Caco-2 (cell line): ENCODE measurements around the gene LRP1B. TPM values are rescaled to one million over a fixed set of nuclear protein-coding genes. Genes with fewer than 3 reads are reported as not detected.

ENCODE experiments used
- BruUV-seq: library from RNA; stranded (reverse); fragments of 400-500 nt; replicated peaks from 2 replicates; lab custom pipeline; 2021; lab: Mats Ljungman, UMichigan
- CTCF ChIA-PET: fragments of 300-600 bp; sonication (Branson Sonifier 250); formaldehyde crosslinking; loops from one replicate; lab custom pipeline; 2022; ENCODE audit warnings: antibody characterized with exemption; lab: Charles Lee
- POLR2A ChIA-PET: fragments of 300-600 bp; sonication (Branson Sonifier 250); formaldehyde crosslinking; loops from one replicate; lab custom pipeline; 2022; ENCODE audit warnings: antibody characterized with exemption; lab: Charles Lee
- DNase-seq, 2 experiments: peaks; one replicate each; pipeline versions ENCODE4 v3.0.0 to v3.0.0-alpha.2; 2020 to 2022
- H3K27me3 ChIP-seq: replicated peaks from 2 replicates; pipeline ENCODE4 v1.6.0; 2011; ENCODE audit warnings: low read length; ENCODE audit not compliant: control insufficient read depth, insufficient read depth
- H3K36me3 ChIP-seq: 2 replicates; pipeline ENCODE4 v1.5.1; 2011; ENCODE audit warnings: low read length; ENCODE audit not compliant: control insufficient read depth, insufficient read depth
- H3K4me1 ChIP-seq: fragments of 250-450 bp; sonication (Bioruptor Pico); 2 replicates; pipeline ENCODE4 v1.5.1; 2020; ENCODE audit warnings: mild to moderate bottlenecking
- H3K4me3 ChIP-seq: 2 replicates; pipeline ENCODE4 v1.5.1; 2011; ENCODE audit warnings: low read depth, mild to moderate bottlenecking, control low read depth, low read length
- H3K9me3 ChIP-seq: fragments of 250-450 bp; sonication (Bioruptor Pico); 2 replicates; pipeline ENCODE4 v1.5.1; 2020; ENCODE audit warnings: mild to moderate bottlenecking, moderate library complexity
- H3K27ac Mint-ChIP-seq: one replicate; pipeline ENCODE4 v1.8.0; 2022; ENCODE audit warnings: mixed read lengths; ENCODE audit not compliant: unreplicated experiment
- H3K27me3 Mint-ChIP-seq: one replicate; pipeline ENCODE4 v1.8.0; 2022; ENCODE audit warnings: mixed read lengths; ENCODE audit not compliant: insufficient read depth, unreplicated experiment
- H3K36me3 Mint-ChIP-seq: one replicate; pipeline ENCODE4 v1.8.0; 2022; ENCODE audit warnings: mild to moderate bottlenecking, mixed read lengths; ENCODE audit not compliant: insufficient read depth, unreplicated experiment
- H3K4me1 Mint-ChIP-seq: one replicate; pipeline ENCODE4 v1.8.0; 2022; ENCODE audit warnings: low read depth, mixed read lengths; ENCODE audit not compliant: unreplicated experiment
- H3K4me3 Mint-ChIP-seq: one replicate; pipeline ENCODE4 v1.8.0; 2022; ENCODE audit warnings: mild to moderate bottlenecking, moderate library complexity, mixed read lengths; ENCODE audit not compliant: unreplicated experiment
- H3K9me3 Mint-ChIP-seq: one replicate; pipeline ENCODE4 v1.8.0; 2022; ENCODE audit warnings: mixed read lengths; ENCODE audit not compliant: unreplicated experiment
- intact Hi-C: fragments of 100-400 bp; cut with micrococcal nuclease; formaldehyde crosslinking; loops from one replicate; pipeline ENCODE4 v1.10.0; 2022; ENCODE audit not compliant: unreplicated experiment
- total RNA-seq: library from RNA; stranded (reverse); gene quantifications from 2 replicates; pipeline ENCODE4 v1.2.3, GENCODE V29; 2022
- TF ChIP-seq, protein P1 (sequence below), 2 experiments: fragments of 200-600 bp in 1 of 2; IDR thresholded peaks; 1 replicate in 1 of 2; 2 replicates in 1 of 2; pipeline versions ENCODE4 v1.5.1 to v1.8.0; 2011 to 2022; ENCODE audit warnings: antibody characterized with exemption in 1 of 2, control low read depth in 1 of 2, inconsistent platforms in 1 of 2, low read depth in 1 of 2, low read length in 1 of 2, mild to moderate bottlenecking in 1 of 2, moderate library complexity in 1 of 2; ENCODE audit not compliant: insufficient read depth in 1 of 2, severe bottlenecking in 1 of 2, unreplicated experiment in 1 of 2

Gene LRP1B
- total RNA-seq, 1 experiment from 2014 or later: not detected

DNA sequence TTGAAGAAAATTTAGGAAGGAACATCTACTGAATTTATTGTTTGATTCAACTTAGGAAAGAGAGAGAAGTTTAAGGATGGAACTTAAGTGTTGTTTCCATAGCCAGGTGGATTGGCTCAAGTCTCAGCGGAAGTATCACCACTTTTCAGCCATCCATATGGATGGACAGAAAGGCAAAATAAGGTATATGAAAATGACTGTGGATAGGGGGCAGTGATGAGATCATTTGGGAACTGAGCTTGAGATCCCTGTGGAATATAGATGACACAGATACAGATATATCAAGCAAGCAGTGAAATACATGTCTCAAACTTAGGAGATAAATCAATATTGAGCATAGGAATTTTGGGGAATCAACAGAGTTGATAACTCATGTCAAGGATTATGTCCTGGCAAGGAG lies 1887.9 kb downstream of the LRP1B start:
- ChIA-PET CTCF (interaction anchor here (0.6 kb wide), 1 partner anchor 158 kb away, joined by 3 read pairs; no protein-coding TSS in a partner anchor), POLR2A (no interaction called here)
- no peaks in the 10 kb centered on the region for H3K9me3 ChIP-seq
- H3K4me3 Mint-ChIP-seq: no peak overlapping the region
- H3K36me3 ChIP-seq: no peaks in the 10 kb centered on the region
- H3K4me1 ChIP-seq: no peaks in the 10 kb centered on the region
- H3K27me3 Mint-ChIP-seq: peaks cover 3% of the 10 kb centered on the region
- H3K27me3 ChIP-seq: no peaks in the 10 kb centered on the region
- H3K4me3 ChIP-seq: no peak overlapping the region
- TF ChIP-seq, protein P1, sequence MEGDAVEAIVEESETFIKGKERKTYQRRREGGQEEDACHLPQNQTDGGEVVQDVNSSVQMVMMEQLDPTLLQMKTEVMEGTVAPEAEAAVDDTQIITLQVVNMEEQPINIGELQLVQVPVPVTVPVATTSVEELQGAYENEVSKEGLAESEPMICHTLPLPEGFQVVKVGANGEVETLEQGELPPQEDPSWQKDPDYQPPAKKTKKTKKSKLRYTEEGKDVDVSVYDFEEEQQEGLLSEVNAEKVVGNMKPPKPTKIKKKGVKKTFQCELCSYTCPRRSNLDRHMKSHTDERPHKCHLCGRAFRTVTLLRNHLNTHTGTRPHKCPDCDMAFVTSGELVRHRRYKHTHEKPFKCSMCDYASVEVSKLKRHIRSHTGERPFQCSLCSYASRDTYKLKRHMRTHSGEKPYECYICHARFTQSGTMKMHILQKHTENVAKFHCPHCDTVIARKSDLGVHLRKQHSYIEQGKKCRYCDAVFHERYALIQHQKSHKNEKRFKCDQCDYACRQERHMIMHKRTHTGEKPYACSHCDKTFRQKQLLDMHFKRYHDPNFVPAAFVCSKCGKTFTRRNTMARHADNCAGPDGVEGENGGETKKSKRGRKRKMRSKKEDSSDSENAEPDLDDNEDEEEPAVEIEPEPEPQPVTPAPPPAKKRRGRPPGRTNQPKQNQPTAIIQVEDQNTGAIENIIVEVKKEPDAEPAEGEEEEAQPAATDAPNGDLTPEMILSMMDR (IDR thresholded peaks at IDR 0.05; ENCODE audit: insufficient read depth in 1 of 2, low read depth in 1 of 2, low read length in 1 of 2, severe bottlenecking in 1 of 2, unreplicated experiment in 1 of 2): peak in 1 of 2 experiments; percentile 18
- H3K36me3 Mint-ChIP-seq: no peaks in the 10 kb centered on the region
- DNase-seq: no peak
- intact Hi-C loops: no loop called here
- H3K27ac Mint-ChIP-seq: no peak overlapping the region
- no peaks in the 10 kb centered on the region for H3K4me1 Mint-ChIP-seq
- BruUV-seq: no TSS peak
- no peaks in the 10 kb centered on the region for H3K9me3 Mint-ChIP-seq

DNA sequence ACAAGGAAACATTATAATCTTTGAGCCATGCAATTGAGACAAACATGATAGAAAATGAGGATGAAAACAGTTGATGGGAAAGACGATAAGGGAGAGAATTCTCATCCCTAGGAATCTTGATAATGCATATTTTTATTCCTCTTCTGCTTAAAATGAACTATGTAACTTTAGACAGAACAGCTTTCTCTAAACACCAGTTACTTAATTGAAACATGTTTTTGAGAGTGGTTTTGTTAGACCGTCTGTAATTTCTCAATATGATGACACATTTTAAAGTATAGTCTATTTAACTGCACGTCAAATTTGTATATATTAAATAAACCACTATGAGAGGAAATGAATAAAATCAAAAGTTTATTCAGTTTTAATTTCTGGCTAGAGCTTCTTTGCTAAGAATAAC lies 1896.7 kb downstream of the LRP1B start:
- Mint-ChIP-seq H3K27ac (no peak overlapping the region), H3K9me3 (no peaks in the 10 kb centered on the region), H3K4me3 (no peak overlapping the region), H3K4me1 (no peaks in the 10 kb centered on the region), H3K36me3 (no peaks in the 10 kb centered on the region), H3K27me3 (no peaks in the 10 kb centered on the region)
- TF ChIP-seq, protein P1 (IDR thresholded peaks at IDR 0.05; ENCODE audit: insufficient read depth in 1 of 2, low read depth in 1 of 2, low read length in 1 of 2, severe bottlenecking in 1 of 2, unreplicated experiment in 1 of 2): no peak
- intact Hi-C loops: no loop called here
- DNase-seq: no peak
- H3K9me3 ChIP-seq: no peaks in the 10 kb centered on the region
- CTCF ChIA-PET: no interaction called here
- POLR2A ChIA-PET: no interaction called here
- no peaks in the 10 kb centered on the region for H3K27me3 ChIP-seq
- no peaks in the 10 kb centered on the region for H3K4me1 ChIP-seq
- BruUV-seq: no TSS peak
- H3K36me3 ChIP-seq: no peaks in the 10 kb centered on the region
- H3K4me3 ChIP-seq: no peak overlapping the region

DNA sequence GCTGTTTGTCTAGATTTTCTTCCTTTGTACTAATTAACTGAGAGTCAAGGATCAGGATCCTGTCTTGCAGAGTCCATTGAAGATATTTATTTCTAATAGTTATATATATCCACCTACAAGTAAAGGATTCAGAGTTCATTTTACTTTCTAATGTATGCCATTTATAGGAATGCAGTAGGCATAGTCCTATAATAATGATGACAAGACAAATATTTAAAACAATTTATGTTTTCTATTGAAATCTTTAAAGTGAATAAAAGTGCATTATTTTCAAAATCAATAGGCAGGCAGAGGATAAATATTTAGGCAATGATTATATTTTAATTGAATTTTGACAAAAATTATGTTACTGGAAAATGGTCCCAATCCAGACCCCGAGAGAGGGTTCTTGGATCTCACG lies 1919.9 kb downstream of the LRP1B start:
- CTCF ChIA-PET: no interaction called here
- no TSS peak for BruUV-seq
- H3K27ac Mint-ChIP-seq: no peak overlapping the region
- peaks cover 2% of the 10 kb centered on the region for H3K27me3 Mint-ChIP-seq
- no peaks in the 10 kb centered on the region for H3K36me3 Mint-ChIP-seq
- POLR2A ChIA-PET: no interaction called here
- H3K4me3 Mint-ChIP-seq: no peak overlapping the region
- H3K4me1 Mint-ChIP-seq: no peaks in the 10 kb centered on the region
- H3K36me3 ChIP-seq: no peaks in the 10 kb centered on the region
- DNase-seq: no peak
- intact Hi-C loops: no loop called here
- no peaks in the 10 kb centered on the region for H3K4me1 ChIP-seq
- no peaks in the 10 kb centered on the region for H3K27me3 ChIP-seq
- no peaks in the 10 kb centered on the region for H3K9me3 ChIP-seq
- H3K9me3 Mint-ChIP-seq: no peaks in the 10 kb centered on the region
- TF ChIP-seq, protein P1 (IDR thresholded peaks at IDR 0.05; ENCODE audit: insufficient read depth in 1 of 2, low read depth in 1 of 2, low read length in 1 of 2, severe bottlenecking in 1 of 2, unreplicated experiment in 1 of 2): no peak
- H3K4me3 ChIP-seq: no peak overlapping the region
